ENCODE results near the gene MAGEB17.
"Not testable (repeated sequence)": the region's sequence is repeated elsewhere in the genome, so short reads cannot be mapped to it uniquely, and the experiment has no call there.

MAGEB17 gene

GRCh38 chrX:16167181-16167580 lies at the start of gene MAGEB17:
TSS of gene MAGEB17 (plus strand) at chrX:16167481. CDS start at chrX:16170383, 2,902 bp downstream.
- DNase-seq, result no peak

- peak in 1 of 2 donors; percentile 11 for DNase-seq
Measured at GRCh38 chrX:16119353-16120220, 47.7 kb upstream of the MAGEB17 start.

- no peak for DNase-seq
Measured at GRCh38 chrX:16120431-16120830, 46.9 kb upstream of the MAGEB17 start.

- peak; percentile 46 to 69 for DNase-seq
Measured at GRCh38 chrX:16123222-16123786, 44.0 kb upstream of the MAGEB17 start, which contains the start of gene GRPR. TSS of gene GRPR (plus strand) at chrX:16123565. CDS start at chrX:16123954, 389 bp downstream.

GRCh38 chrX:16124201-16124600 lies 43.1 kb upstream of the MAGEB17 start:
- no peak for DNase-seq

- no peak for DNase-seq
Measured at GRCh38 chrX:16125520-16126149, 41.6 kb upstream of the MAGEB17 start.

- DNase-seq, result no peak
Measured at GRCh38 chrX:16130707-16131106, 36.6 kb upstream of the MAGEB17 start.

- no peak for DNase-seq
Measured at GRCh38 chrX:16134936-16135335, 32.3 kb upstream of the MAGEB17 start.

GRCh38 chrX:16136080-16136479 lies 31.2 kb upstream of the MAGEB17 start:
- no peak for DNase-seq

GRCh38 chrX:16137416-16138107 lies 29.7 kb upstream of the MAGEB17 start:
- DNase-seq, result no peak

- no peak for DNase-seq
Measured at GRCh38 chrX:16138108-16138427, 29.2 kb upstream of the MAGEB17 start.

- no peak for DNase-seq
Measured at GRCh38 chrX:16140448-16140847, 26.8 kb upstream of the MAGEB17 start.

GRCh38 chrX:16140983-16141382 lies 26.3 kb upstream of the MAGEB17 start:
- DNase-seq, result no peak

GRCh38 chrX:16141422-16142245 lies 25.6 kb upstream of the MAGEB17 start:
- no peak for DNase-seq

GRCh38 chrX:16142246-16142558 lies 25.1 kb upstream of the MAGEB17 start:
- no peak for DNase-seq

- no peak for DNase-seq
Measured at GRCh38 chrX:16143968-16144367, 23.3 kb upstream of the MAGEB17 start.

GRCh38 chrX:16144420-16144819 lies 22.9 kb upstream of the MAGEB17 start:
- no peak for DNase-seq

GRCh38 chrX:16145093-16145492 lies 22.2 kb upstream of the MAGEB17 start:
- not testable (repeated sequence) for DNase-seq

GRCh38 chrX:16145656-16146055 lies 21.6 kb upstream of the MAGEB17 start:
- no peak for DNase-seq

GRCh38 chrX:16148896-16149295 lies 18.4 kb upstream of the MAGEB17 start:
- no peak for DNase-seq

GRCh38 chrX:16155581-16156096 lies 11.6 kb upstream of the MAGEB17 start:
- no peak for DNase-seq

GRCh38 chrX:16156692-16157331 lies 10.5 kb upstream of the MAGEB17 start:
- no peak for DNase-seq
